Mononuclear cell (primary cell): ENCODE data around the gene RTN4RL2. TPM values are rescaled to one million over a fixed set of nuclear protein-coding genes. Genes with fewer than 3 reads are reported as not detected.

ENCODE experiments used
- H3K27me3 ChIP-seq: 2 replicates; pipeline ENCODE4 v1.6.0; 2011; ENCODE audit warnings: low read length, control low read depth; ENCODE audit not compliant: insufficient read depth
- H3K4me1 ChIP-seq: 2 replicates; pipeline ENCODE4 v1.5.1; 2011; ENCODE audit warnings: mild to moderate bottlenecking, low read length, control low read depth; ENCODE audit not compliant: insufficient read depth
- H3K4me3 ChIP-seq: 2 replicates; pipeline ENCODE4 v1.5.1; 2011; ENCODE audit warnings: mild to moderate bottlenecking, low read length, moderate library complexity
- H3K9me3 ChIP-seq: 2 replicates; pipeline ENCODE4 v1.5.1; 2011; ENCODE audit warnings: low read depth, mild to moderate bottlenecking, control low read depth, low read length
- total RNA-seq: library from RNA; depleted of rRNA; stranded (reverse); fragments of >200 nt; gene quantifications from one replicate; pipeline ENCODE4 v1.2.3, GENCODE V29; 2012

RTN4RL2 gene
- total RNA-seq, 1 donor = 0.10 TPM

- no peaks in the 10 kb centered on the region for H3K4me1 ChIP-seq
- peaks cover 1% of the 10 kb centered on the region for H3K27me3 ChIP-seq
- H3K4me3 ChIP-seq = no peak overlapping the region
Measured at GRCh38 chr11:57466680-57467079, 6.4 kb downstream of the RTN4RL2 start.

GRCh38 chr11:57467508-57468157, 7.3 kb downstream of the RTN4RL2 start:
- no peaks in the 10 kb centered on the region for H3K27me3 ChIP-seq
- no peak overlapping the region for H3K4me3 ChIP-seq
- H3K9me3 ChIP-seq = no peaks in the 10 kb centered on the region
- no peaks in the 10 kb centered on the region for H3K4me1 ChIP-seq

More at GRCh38 chr11:57466680-57467079, 6.4 kb downstream of the RTN4RL2 start:
- H3K9me3 ChIP-seq = no peaks in the 10 kb centered on the region

GRCh38 chr11:57468276-57468675, 7.9 kb downstream of the RTN4RL2 start:
- H3K9me3 ChIP-seq = no peaks in the 10 kb centered on the region
- H3K27me3 ChIP-seq = no peaks in the 10 kb centered on the region
- H3K4me1 ChIP-seq = peaks cover 2% of the 10 kb centered on the region
- H3K4me3 ChIP-seq = no peak overlapping the region

- Histone ChIP-seq H3K4me3 (no peak overlapping the region), H3K4me1 (peaks cover 12% of the 10 kb centered on the region), H3K9me3 (no peaks in the 10 kb centered on the region), H3K27me3 (no peaks in the 10 kb centered on the region)
Measured at GRCh38 chr11:57469268-57469667, 8.9 kb downstream of the RTN4RL2 start.

- Histone ChIP-seq H3K27me3 (no peaks in the 10 kb centered on the region), H3K4me1 (peaks cover 34% of the 10 kb centered on the region), H3K4me3 (no peak overlapping the region), H3K9me3 (no peaks in the 10 kb centered on the region)
Measured at GRCh38 chr11:57471496-57471895, 11.2 kb downstream of the RTN4RL2 start.

- no peak overlapping the region for H3K4me3 ChIP-seq
- H3K4me1 ChIP-seq = peaks cover 41% of the 10 kb centered on the region
- no peaks in the 10 kb centered on the region for H3K27me3 ChIP-seq
- H3K9me3 ChIP-seq = no peaks in the 10 kb centered on the region
Measured at GRCh38 chr11:57473285-57473841, 13.0 kb downstream of the RTN4RL2 start.

- H3K27me3 ChIP-seq = no peaks in the 10 kb centered on the region
- no peaks in the 10 kb centered on the region for H3K9me3 ChIP-seq
- no peak overlapping the region for H3K4me3 ChIP-seq
- H3K4me1 ChIP-seq = peaks cover 41% of the 10 kb centered on the region
Measured at GRCh38 chr11:57474017-57474802, 13.9 kb downstream of the RTN4RL2 start.

GRCh38 chr11:57474803-57475115, 14.4 kb downstream of the RTN4RL2 start:
- Histone ChIP-seq H3K27me3 (no peaks in the 10 kb centered on the region), H3K4me1 (peaks cover 41% of the 10 kb centered on the region), H3K9me3 (no peaks in the 10 kb centered on the region), H3K4me3 (no peak overlapping the region)

- no peak overlapping the region for H3K4me3 ChIP-seq
- no peaks in the 10 kb centered on the region for H3K9me3 ChIP-seq
- peaks cover 41% of the 10 kb centered on the region for H3K4me1 ChIP-seq
- no peaks in the 10 kb centered on the region for H3K27me3 ChIP-seq
Measured at GRCh38 chr11:57475191-57475590, 14.9 kb downstream of the RTN4RL2 start.

GRCh38 chr11:57475671-57476046, 15.3 kb downstream of the RTN4RL2 start:
- Histone ChIP-seq H3K9me3 (no peaks in the 10 kb centered on the region), H3K4me3 (no peak overlapping the region), H3K27me3 (no peaks in the 10 kb centered on the region), H3K4me1 (peaks cover 41% of the 10 kb centered on the region)

- H3K4me1 ChIP-seq = peaks cover 41% of the 10 kb centered on the region
- no peaks in the 10 kb centered on the region for H3K27me3 ChIP-seq
- no peaks in the 10 kb centered on the region for H3K9me3 ChIP-seq
- H3K4me3 ChIP-seq = peak overlapping the region; percentile 32
Measured at GRCh38 chr11:57476047-57476756, 15.9 kb downstream of the RTN4RL2 start.

GRCh38 chr11:57476757-57477506, 16.6 kb downstream of the RTN4RL2 start:
- no peaks in the 10 kb centered on the region for H3K27me3 ChIP-seq
- H3K9me3 ChIP-seq = no peaks in the 10 kb centered on the region
- peaks cover 46% of the 10 kb centered on the region for H3K4me1 ChIP-seq
- H3K4me3 ChIP-seq = peak overlapping the region; percentile 32

GRCh38 chr11:57477507-57478189, 17.3 kb downstream of the RTN4RL2 start:
- Histone ChIP-seq H3K4me1 (peaks cover 52% of the 10 kb centered on the region), H3K4me3 (no peak overlapping the region), H3K9me3 (no peaks in the 10 kb centered on the region), H3K27me3 (no peaks in the 10 kb centered on the region)

- Histone ChIP-seq H3K9me3 (no peaks in the 10 kb centered on the region), H3K27me3 (no peaks in the 10 kb centered on the region), H3K4me1 (peaks cover 56% of the 10 kb centered on the region), H3K4me3 (no peak overlapping the region)
Measured at GRCh38 chr11:57479021-57479663, 18.8 kb downstream of the RTN4RL2 start.
